ENCODE data around the gene COPS3.
A peak's percentile ranks its signal among the peaks of the same experiment; 100 is the strongest.

COPS3 gene

DNA sequence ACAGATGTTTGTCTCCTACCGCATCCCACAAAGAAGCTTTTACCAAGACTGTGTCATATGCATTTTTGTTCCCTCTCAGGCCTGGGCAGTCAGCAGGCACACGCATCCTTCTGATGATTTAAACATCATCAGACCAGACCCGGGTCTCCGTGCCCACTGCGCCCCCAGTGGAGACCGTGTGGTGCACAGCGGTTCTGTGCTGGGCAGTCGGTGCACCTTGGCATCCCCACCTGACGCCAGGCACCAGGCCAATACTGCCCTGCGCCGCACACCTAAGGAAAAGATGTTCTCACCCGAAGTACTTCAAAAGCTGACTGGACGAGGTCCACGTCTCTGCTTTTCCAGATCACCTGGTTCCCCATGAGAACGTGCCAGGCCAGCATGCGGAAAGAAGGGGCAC, 64.3 kb downstream of the COPS3 start:
- Histone ChIP-seq H3K27me3 (ENCODE audit: control insufficient read depth, insufficient read depth, low read length) (no peaks in the 10 kb centered on the region), H3K4me3 (ENCODE audit: low read length) (no peak overlapping the region), H3K27ac (ENCODE audit: low read depth, low read length) (no peak overlapping the region), H3K9ac (ENCODE audit: low read length) (no peak overlapping the region), H3K36me3 (ENCODE audit: control insufficient read depth, insufficient read depth, low read length) (peaks cover 41% of the 10 kb centered on the region), H3K4me1 (ENCODE audit: control insufficient read depth, insufficient read depth, low read length) (no peaks in the 10 kb centered on the region)

DNA sequence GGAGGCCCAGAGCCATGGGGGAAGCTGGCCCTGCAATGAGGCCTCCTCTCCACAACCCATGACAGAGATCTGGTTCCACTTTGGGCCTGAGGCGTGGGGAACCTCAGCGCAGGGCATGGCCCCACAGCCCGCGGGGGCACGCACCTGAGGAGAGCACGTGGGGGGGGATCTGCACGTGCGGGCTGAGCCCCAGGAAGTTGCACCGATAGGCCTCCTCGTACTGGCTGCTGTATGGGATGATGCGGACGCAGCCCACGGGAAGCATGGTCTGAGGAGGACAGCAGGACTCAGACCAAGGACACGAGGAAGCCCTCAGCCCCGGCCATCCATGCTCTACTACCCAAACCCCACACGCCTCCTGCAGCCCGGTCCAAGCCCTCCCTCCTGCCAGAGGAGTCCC, 64.8 kb downstream of the COPS3 start:
- no peaks in the 10 kb centered on the region for H3K27me3 ChIP-seq (ENCODE audit: control insufficient read depth, insufficient read depth, low read length)
- H3K4me3 ChIP-seq (ENCODE audit: low read length): no peak overlapping the region
- H3K4me1 ChIP-seq (ENCODE audit: control insufficient read depth, insufficient read depth, low read length): no peaks in the 10 kb centered on the region
- H3K9ac ChIP-seq (ENCODE audit: low read length): no peak overlapping the region
- H3K36me3 ChIP-seq (ENCODE audit: control insufficient read depth, insufficient read depth, low read length): peaks cover 37% of the 10 kb centered on the region
- no peak overlapping the region for H3K27ac ChIP-seq (ENCODE audit: low read depth, low read length)

DNA sequence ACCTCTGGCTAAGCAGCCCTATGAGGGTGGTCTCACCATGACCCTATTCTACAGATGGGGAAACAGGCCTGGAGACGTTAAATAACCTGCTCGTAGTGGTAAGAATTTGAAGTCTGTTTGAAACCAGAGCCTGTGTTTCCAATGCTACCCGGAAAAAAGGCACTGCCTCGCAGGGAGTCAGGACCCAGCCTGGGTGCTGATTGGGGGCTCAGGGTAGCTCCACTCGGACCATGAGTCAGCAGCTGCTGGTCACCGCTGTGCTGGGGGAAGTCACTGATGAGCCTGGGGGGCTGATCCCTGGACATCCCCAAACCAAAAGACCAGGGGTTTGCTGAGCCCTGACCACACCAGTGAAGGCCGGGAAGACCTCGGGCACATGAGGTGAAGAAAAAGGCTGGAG, 65.5 kb downstream of the COPS3 start:
- Histone ChIP-seq H3K27ac (ENCODE audit: low read depth, low read length) (no peak overlapping the region), H3K9ac (ENCODE audit: low read length) (no peak overlapping the region), H3K36me3 (ENCODE audit: control insufficient read depth, insufficient read depth, low read length) (peaks cover 35% of the 10 kb centered on the region), H3K4me1 (ENCODE audit: control insufficient read depth, insufficient read depth, low read length) (no peaks in the 10 kb centered on the region), H3K27me3 (ENCODE audit: control insufficient read depth, insufficient read depth, low read length) (no peaks in the 10 kb centered on the region), H3K4me3 (ENCODE audit: low read length) (no peak overlapping the region)

DNA sequence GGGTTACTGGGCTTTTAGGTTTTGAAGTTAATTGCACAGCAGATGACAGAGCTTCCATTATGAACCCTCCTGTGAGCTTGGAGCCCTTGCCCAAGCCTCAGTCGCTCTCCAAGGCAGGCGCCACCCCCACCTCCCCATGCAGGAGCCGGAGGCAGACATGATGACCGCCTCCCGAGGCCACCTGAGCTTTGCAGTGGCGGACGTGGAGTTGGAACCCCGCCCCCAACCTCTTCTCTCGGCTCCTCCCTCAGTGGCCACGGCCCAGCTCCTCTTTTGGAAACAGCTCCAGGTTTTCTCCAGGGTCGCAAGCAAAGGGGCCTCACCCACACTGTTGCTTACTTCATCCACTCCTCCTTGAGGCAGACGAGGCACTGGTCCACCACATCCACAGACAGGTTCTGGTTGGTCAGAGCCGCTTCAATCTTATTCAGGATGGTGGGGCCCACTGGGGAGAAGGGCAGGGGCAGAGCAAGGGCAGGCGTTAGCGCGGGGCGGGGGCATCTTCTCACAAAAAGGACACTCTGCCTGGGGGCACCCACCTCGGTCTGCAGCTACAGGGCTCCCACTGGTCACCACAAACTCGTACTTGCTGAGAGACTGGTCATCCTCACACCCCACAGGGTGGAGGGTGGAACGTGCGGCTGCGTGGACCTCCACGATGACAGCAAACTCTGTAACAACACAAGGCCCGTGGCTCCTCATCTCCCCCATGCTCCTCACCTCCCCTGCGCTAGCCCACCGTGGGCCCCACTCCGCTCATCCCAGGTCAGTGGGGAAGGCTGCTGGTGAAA, 66.2 kb downstream of the COPS3 start:
- Histone ChIP-seq H3K4me1 (ENCODE audit: control insufficient read depth, insufficient read depth, low read length) (no peaks in the 10 kb centered on the region), H3K9ac (ENCODE audit: low read length) (no peak overlapping the region), H3K27ac (ENCODE audit: low read depth, low read length) (no peak overlapping the region), H3K27me3 (ENCODE audit: control insufficient read depth, insufficient read depth, low read length) (no peaks in the 10 kb centered on the region), H3K36me3 (ENCODE audit: control insufficient read depth, insufficient read depth, low read length) (peaks cover 35% of the 10 kb centered on the region), H3K4me3 (ENCODE audit: low read length) (no peak overlapping the region)

DNA sequence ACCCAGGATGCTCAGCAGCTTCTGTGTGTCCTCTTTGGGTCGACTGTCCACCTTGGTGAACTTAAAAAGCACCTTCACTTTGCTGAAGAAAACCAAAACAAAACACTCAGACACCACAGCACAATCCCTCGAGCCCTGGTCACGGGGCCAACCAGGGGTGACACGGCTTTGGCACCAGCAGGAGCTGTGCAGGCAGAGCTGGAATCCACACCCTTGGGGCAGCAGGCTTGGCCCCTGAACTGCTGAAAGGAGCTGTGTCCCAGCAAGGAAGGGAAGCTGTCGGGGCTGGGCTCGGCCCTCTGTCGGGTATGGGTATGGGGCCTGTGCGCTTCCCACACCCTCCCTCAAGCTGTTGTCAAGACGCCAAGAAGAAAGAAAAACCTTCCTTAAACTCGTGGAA, 67.3 kb downstream of the COPS3 start:
- Histone ChIP-seq H3K9ac (ENCODE audit: low read length) (no peak overlapping the region), H3K4me3 (ENCODE audit: low read length) (no peak overlapping the region), H3K36me3 (ENCODE audit: control insufficient read depth, insufficient read depth, low read length) (peaks cover 31% of the 10 kb centered on the region), H3K27me3 (ENCODE audit: control insufficient read depth, insufficient read depth, low read length) (no peaks in the 10 kb centered on the region), H3K27ac (ENCODE audit: low read depth, low read length) (no peak overlapping the region), H3K4me1 (ENCODE audit: control insufficient read depth, insufficient read depth, low read length) (no peaks in the 10 kb centered on the region)

DNA sequence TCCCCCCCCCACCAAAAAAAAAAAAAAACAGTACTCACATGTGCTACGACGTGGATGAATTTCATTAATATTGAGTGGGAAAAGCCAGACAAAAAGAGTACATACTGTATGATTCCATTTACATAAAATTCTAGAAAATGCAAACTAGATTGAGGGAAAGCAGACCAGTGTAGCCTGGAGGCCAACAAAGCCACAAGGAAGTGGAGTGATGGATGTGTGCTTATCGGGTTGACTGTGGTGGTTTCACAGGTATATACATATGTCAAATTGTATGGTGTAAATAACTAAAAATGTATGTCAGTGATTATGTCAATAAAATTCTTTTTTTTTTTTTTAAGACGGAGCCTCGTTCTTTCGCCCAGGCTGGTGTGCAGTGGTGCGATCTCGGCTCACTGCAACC, 73.0 kb downstream of the COPS3 start:
- Histone ChIP-seq H3K4me3 (ENCODE audit: low read length) (no peak overlapping the region), H3K9ac (ENCODE audit: low read length) (no peak overlapping the region), H3K27me3 (ENCODE audit: control insufficient read depth, insufficient read depth, low read length) (no peaks in the 10 kb centered on the region), H3K27ac (ENCODE audit: low read depth, low read length) (no peak overlapping the region), H3K4me1 (ENCODE audit: control insufficient read depth, insufficient read depth, low read length) (peaks cover 20% of the 10 kb centered on the region), H3K36me3 (ENCODE audit: control insufficient read depth, insufficient read depth, low read length) (no peaks in the 10 kb centered on the region)

DNA sequence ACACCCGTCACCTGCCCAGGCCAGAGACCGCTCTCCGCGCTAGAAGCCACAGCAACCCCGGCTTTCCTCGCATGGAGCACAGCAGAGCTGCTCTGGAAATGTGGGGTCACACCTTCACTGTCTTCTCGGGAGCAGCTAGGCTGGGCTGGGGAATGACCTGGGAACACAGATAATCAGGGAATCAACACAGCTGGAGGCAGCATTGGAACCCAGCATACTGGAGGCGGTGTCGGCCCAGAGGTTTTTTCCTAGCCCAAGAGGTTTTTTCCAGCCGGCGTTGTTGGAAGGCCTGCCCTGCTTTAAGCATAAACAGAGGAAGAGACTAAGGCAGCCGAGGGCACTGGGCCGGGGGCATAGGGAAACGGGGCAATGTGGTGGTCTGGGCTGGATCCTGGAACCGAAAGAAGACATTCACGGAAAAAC, 74.1 kb downstream of the COPS3 start:
- Histone ChIP-seq H3K4me3 (ENCODE audit: low read length) (no peak overlapping the region), H3K9ac (ENCODE audit: low read length) (no peak overlapping the region), H3K4me1 (ENCODE audit: control insufficient read depth, insufficient read depth, low read length) (peaks cover 27% of the 10 kb centered on the region), H3K27ac (ENCODE audit: low read depth, low read length) (peak overlapping the region; percentile 91), H3K27me3 (ENCODE audit: control insufficient read depth, insufficient read depth, low read length) (no peaks in the 10 kb centered on the region), H3K36me3 (ENCODE audit: control insufficient read depth, insufficient read depth, low read length) (no peaks in the 10 kb centered on the region)

DNA sequence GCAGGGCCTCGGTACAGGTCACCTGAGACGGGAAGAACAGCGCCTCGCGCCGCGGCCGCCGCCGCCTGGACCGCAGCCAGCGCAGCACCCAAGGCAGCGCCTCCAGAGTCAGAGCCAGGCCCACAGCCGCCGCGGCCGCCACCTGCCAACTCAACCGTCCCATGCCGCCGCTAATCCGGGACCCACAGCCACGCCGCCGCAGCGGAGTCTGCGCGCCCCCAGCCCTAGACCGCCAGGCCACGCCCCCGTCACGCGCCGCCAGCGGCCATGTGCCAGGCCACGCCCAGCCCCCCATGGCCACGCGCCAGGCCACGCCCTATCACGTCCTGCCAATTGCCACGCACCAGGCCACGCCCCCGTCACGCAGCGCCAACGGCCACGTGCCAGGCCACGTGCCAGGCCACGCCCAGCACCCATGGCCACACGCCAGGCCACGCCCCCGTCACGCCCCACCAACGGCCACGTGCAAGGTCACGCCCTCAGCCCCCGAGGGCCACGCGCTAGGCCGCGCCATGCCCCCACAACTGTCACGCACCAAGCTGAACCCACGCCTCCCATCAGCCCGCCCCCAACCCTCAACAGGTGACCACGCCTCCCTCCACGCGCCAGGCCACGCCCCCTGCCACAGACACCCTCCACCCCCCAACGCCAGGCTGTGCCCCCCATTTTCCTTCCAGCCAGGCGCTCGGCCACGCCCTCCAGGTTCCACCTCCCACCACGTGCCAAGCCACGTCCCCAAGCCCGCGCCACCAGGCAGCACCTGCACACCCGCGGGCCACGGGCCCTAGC, 74.7 kb downstream of the COPS3 start, which contains the start of gene PLD6:
Gene PLD6 (minus strand): TSS at position 210 of the 789 bp plus-strand sequence. CDS start 47 bp downstream, at position 163.
- H3K27ac ChIP-seq (ENCODE audit: low read depth, low read length): peak within 1 kb of the TSS; percentile 91

DNA sequence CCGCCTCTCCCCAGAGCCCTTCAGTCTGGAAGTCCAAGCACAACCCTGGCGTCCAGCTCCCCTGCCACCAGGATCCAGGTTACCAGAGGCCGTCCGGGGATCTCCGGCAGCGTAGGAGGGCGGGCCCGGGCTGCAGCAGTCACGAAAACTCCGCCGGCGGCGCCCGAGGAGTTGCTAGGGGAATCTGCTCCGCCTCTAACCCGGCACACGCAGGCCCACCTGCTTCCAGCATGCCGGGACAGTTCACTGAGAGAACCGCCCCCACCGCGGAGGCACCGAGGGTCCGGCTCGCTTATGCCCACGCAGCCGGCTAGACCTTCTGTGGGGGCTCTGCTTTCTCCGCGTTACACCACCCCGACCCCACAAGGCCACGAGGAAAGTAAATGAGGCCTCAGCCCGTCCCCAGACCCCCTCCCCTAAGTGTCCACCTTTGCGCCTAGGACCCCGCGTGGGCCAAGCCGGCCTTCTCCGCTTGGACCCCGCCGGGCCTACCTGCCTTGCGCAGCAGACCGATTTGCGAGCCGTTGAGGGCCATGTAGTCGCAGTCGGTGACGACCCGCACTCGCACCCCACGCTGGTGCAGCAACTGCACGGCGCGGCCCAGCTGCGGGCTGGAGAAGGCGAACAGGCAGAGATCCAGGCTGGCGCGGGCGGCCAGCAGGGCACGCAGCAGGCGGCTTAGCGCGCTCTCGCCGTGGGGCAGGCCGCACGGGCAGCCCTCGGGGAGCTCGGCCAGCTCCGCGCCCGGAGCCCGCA, 75.5 kb downstream of the COPS3 start:
- Histone ChIP-seq H3K4me1 (ENCODE audit: control insufficient read depth, insufficient read depth, low read length) (peaks cover 33% of the 10 kb centered on the region), H3K9ac (ENCODE audit: low read length) (peak overlapping the region; percentile 61)

More for the DNA sequence above, 74.7 kb downstream of the COPS3 start, which contains the start of gene PLD6:
- peak within 1 kb of the TSS; percentile 61 for H3K9ac ChIP-seq (ENCODE audit: low read length)
- H3K4me3 ChIP-seq (ENCODE audit: low read length): peak within 1 kb of the TSS; percentile 85
- no peaks in the 10 kb centered on the region for H3K27me3 ChIP-seq (ENCODE audit: control insufficient read depth, insufficient read depth, low read length)
- peaks cover 29% of the 10 kb centered on the region for H3K4me1 ChIP-seq (ENCODE audit: control insufficient read depth, insufficient read depth, low read length)
- no peaks in the 10 kb centered on the region for H3K36me3 ChIP-seq (ENCODE audit: control insufficient read depth, insufficient read depth, low read length)

DNA sequence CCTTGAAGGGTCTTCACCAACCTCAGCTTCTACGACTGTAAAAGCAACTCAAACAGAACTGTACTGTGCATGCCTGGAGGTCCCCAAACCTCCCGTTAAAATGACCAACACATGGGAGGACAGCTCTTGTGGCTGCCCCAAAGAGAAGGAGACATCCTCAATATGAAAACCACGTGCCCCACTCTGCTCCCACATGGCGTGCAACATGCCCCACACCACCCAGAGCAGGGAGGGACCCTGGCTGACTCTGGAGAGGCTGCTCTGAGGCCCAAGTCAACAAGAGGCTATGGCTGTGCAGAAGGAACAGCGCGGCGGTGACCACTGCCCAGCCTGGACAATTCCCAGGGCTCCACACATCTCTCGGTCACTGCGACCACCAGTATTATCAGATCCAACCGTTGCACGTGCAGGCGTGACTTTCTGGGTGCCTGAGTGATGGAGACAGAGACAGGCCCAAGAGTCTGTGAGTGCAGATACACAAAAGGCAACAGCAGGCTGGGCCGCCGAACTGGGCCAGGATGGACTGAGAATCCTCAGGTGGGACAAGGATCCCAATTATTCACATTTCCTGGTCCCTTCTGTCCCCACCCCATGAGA, 76.3 kb downstream of the COPS3 start:
- H3K36me3 ChIP-seq (ENCODE audit: control insufficient read depth, insufficient read depth, low read length): no peaks in the 10 kb centered on the region
- peak overlapping the region; percentile 85 for H3K4me3 ChIP-seq (ENCODE audit: low read length)
- no peaks in the 10 kb centered on the region for H3K27me3 ChIP-seq (ENCODE audit: control insufficient read depth, insufficient read depth, low read length)
- no peak overlapping the region for H3K9ac ChIP-seq (ENCODE audit: low read length)
- peaks cover 40% of the 10 kb centered on the region for H3K4me1 ChIP-seq (ENCODE audit: control insufficient read depth, insufficient read depth, low read length)
- H3K27ac ChIP-seq (ENCODE audit: low read depth, low read length): peak overlapping the region; percentile 91

More for the DNA sequence above, 75.5 kb downstream of the COPS3 start:
- Histone ChIP-seq H3K27me3 (ENCODE audit: control insufficient read depth, insufficient read depth, low read length) (no peaks in the 10 kb centered on the region), H3K4me3 (ENCODE audit: low read length) (peak overlapping the region; percentile 85), H3K36me3 (ENCODE audit: control insufficient read depth, insufficient read depth, low read length) (no peaks in the 10 kb centered on the region), H3K27ac (ENCODE audit: low read depth, low read length) (peak overlapping the region; percentile 91)

DNA sequence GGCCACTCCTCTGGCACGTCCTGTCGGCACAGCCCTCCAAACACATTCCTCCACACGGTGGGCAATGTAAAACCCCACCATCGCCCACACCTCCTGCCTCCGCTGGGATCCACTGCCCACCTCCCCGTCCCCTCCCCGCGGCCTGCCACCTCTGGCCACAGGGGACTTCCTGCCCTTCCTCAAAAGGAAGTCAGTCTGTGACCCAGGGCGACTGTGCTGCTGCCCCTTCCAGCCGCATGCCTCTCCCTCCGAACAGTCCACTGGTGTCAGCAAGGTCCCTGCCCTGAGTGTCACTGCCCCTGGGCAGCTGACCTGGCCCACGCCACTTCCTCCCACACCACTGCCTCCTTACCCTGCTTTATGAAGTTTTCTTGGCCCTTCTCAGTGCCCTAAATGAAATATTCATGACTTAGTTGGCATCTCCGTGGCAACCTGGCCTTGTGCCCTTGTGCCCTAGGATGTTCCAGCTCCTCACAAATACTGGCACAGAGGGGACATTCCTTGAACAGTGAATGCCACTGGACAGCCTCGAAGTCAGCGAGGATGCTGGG, 76.9 kb downstream of the COPS3 start:
- H3K4me1 ChIP-seq (ENCODE audit: control insufficient read depth, insufficient read depth, low read length): peaks cover 42% of the 10 kb centered on the region
- H3K27ac ChIP-seq (ENCODE audit: low read depth, low read length): peak overlapping the region; percentile 91

More for the DNA sequence above, 76.9 kb downstream of the COPS3 start:
- no peaks in the 10 kb centered on the region for H3K36me3 ChIP-seq (ENCODE audit: control insufficient read depth, insufficient read depth, low read length)
- H3K9ac ChIP-seq (ENCODE audit: low read length): no peak overlapping the region
- no peaks in the 10 kb centered on the region for H3K27me3 ChIP-seq (ENCODE audit: control insufficient read depth, insufficient read depth, low read length)
- peak overlapping the region; percentile 85 for H3K4me3 ChIP-seq (ENCODE audit: low read length)

Data from rectal smooth muscle tissue (tissue), 1 donor.